NT2/D1 (cell line): ENCODE measurements around the gene RIN3.

ENCODE experiments used
- DNase-seq: peaks from one replicate; pipeline ENCODE4 v3.0.0-alpha.2; 2011; ENCODE audit warnings: low read depth, low spot score
- H3K27me3 ChIP-seq: 2 replicates; pipeline ENCODE4 v1.6.0; 2011; ENCODE audit warnings: mild to moderate bottlenecking; ENCODE audit not compliant: insufficient read length, insufficient read depth
- H3K36me3 ChIP-seq: 2 replicates; pipeline ENCODE4 v1.6.1; 2011; ENCODE audit warnings: mild to moderate bottlenecking, low read length, mixed read lengths; ENCODE audit not compliant: insufficient read depth, insufficient read length
- H3K4me1 ChIP-seq: 2 replicates; pipeline ENCODE4 v1.5.1; 2011; ENCODE audit not compliant: insufficient read depth, insufficient read length
- H3K4me3 ChIP-seq: 2 replicates; pipeline ENCODE4 v1.5.1; 2011; ENCODE audit warnings: low read depth; ENCODE audit not compliant: insufficient read length
- H3K9ac ChIP-seq: 2 replicates; pipeline ENCODE4 v1.6.0; 2011; ENCODE audit warnings: low read depth; ENCODE audit not compliant: insufficient read length
- H3K9me3 ChIP-seq: 2 replicates; pipeline ENCODE4 v1.5.1; 2011; ENCODE audit warnings: mild to moderate bottlenecking, low read length; ENCODE audit not compliant: insufficient read depth
- SUZ12 ChIP-seq: IDR thresholded peaks from 2 replicates; pipeline ENCODE4 v1.6.1; 2011; ENCODE audit not compliant: insufficient read length, insufficient read depth; ENCODE audit errors: extremely low read depth
- YY1 ChIP-seq: IDR thresholded peaks from 2 replicates; pipeline ENCODE4 v1.6.1; 2011; ENCODE audit not compliant: insufficient read length, insufficient read depth
- ZNF274 ChIP-seq: IDR thresholded peaks from 2 replicates; pipeline ENCODE4 v1.6.1; 2011; ENCODE audit warnings: mild to moderate bottlenecking, low read depth, low read length

Gene RIN3

GRCh38 chr14:92570674-92571262 lies 57.2 kb downstream of the RIN3 start:
- Histone ChIP-seq H3K4me1 (no peaks in the 10 kb centered on the region), H3K9ac (no peak overlapping the region), H3K4me3 (no peak overlapping the region), H3K9me3 (peaks cover 14% of the 10 kb centered on the region; the same call in 1 of the 2 replicates), H3K27me3 (no peaks in the 10 kb centered on the region), H3K36me3 (no peaks in the 10 kb centered on the region)
- no peak for DNase-seq
- TF ChIP-seq ZNF274 (no peak), YY1 (no peak), SUZ12 (no peak)

GRCh38 chr14:92572050-92572449 lies 58.5 kb downstream of the RIN3 start:
- Histone ChIP-seq H3K36me3 (peaks cover under 1% of the 10 kb centered on the region), H3K27me3 (no peaks in the 10 kb centered on the region), H3K4me3 (no peak overlapping the region), H3K9ac (no peak overlapping the region), H3K9me3 (peaks cover 6% of the 10 kb centered on the region; the same call in 1 of the 2 replicates), H3K4me1 (no peaks in the 10 kb centered on the region)
- TF ChIP-seq ZNF274: no peak
- no peak for TF ChIP-seq YY1
- no peak for TF ChIP-seq SUZ12
- DNase-seq: no peak

GRCh38 chr14:92573761-92574498 lies 60.3 kb downstream of the RIN3 start:
- TF ChIP-seq YY1 (no peak), SUZ12 (no peak), ZNF274 (no peak)
- Histone ChIP-seq H3K27me3 (no peaks in the 10 kb centered on the region), H3K4me1 (no peaks in the 10 kb centered on the region), H3K4me3 (no peak overlapping the region), H3K36me3 (peaks cover 10% of the 10 kb centered on the region), H3K9me3 (no peaks in the 10 kb centered on the region), H3K9ac (no peak overlapping the region)
- no peak for DNase-seq

- H3K4me3 ChIP-seq: no peak overlapping the region
- no peak for TF ChIP-seq YY1
- no peaks in the 10 kb centered on the region for H3K4me1 ChIP-seq
- H3K27me3 ChIP-seq: no peaks in the 10 kb centered on the region
- no peak overlapping the region for H3K9ac ChIP-seq
- DNase-seq: no peak
- H3K36me3 ChIP-seq: peaks cover 12% of the 10 kb centered on the region
- H3K9me3 ChIP-seq: no peaks in the 10 kb centered on the region
Observed at GRCh38 chr14:92575061-92575747, 61.6 kb downstream of the RIN3 start.

GRCh38 chr14:92575748-92576303 lies 62.2 kb downstream of the RIN3 start:
- no peaks in the 10 kb centered on the region for H3K27me3 ChIP-seq
- DNase-seq: no peak
- no peak overlapping the region for H3K4me3 ChIP-seq
- H3K36me3 ChIP-seq: peaks cover 12% of the 10 kb centered on the region
- H3K4me1 ChIP-seq: no peaks in the 10 kb centered on the region
- no peak overlapping the region for H3K9ac ChIP-seq
- H3K9me3 ChIP-seq: no peaks in the 10 kb centered on the region
- TF ChIP-seq SUZ12: no peak
- no peak for TF ChIP-seq ZNF274
- no peak for TF ChIP-seq YY1

- Histone ChIP-seq H3K9ac (no peak overlapping the region), H3K27me3 (no peaks in the 10 kb centered on the region), H3K9me3 (no peaks in the 10 kb centered on the region), H3K4me1 (no peaks in the 10 kb centered on the region), H3K36me3 (peaks cover 12% of the 10 kb centered on the region), H3K4me3 (no peak overlapping the region)
- TF ChIP-seq ZNF274: no peak
- no peak for TF ChIP-seq SUZ12
- TF ChIP-seq YY1: no peak
- DNase-seq: no peak
Observed at GRCh38 chr14:92577321-92577742, 63.8 kb downstream of the RIN3 start.

GRCh38 chr14:92578511-92578910 lies 64.9 kb downstream of the RIN3 start:
- no peaks in the 10 kb centered on the region for H3K27me3 ChIP-seq
- DNase-seq: no peak
- no peak overlapping the region for H3K4me3 ChIP-seq
- H3K36me3 ChIP-seq: peaks cover 12% of the 10 kb centered on the region
- H3K4me1 ChIP-seq: no peaks in the 10 kb centered on the region
- no peaks in the 10 kb centered on the region for H3K9me3 ChIP-seq
- TF ChIP-seq SUZ12 (no peak), ZNF274 (no peak), YY1 (no peak)
- H3K9ac ChIP-seq: no peak overlapping the region
